HG03378 (cell line): ENCODE data around the gene CACNA1S.

Experiments
- ATAC-seq: cut with Tn5 transposase; IDR thresholded peaks from one replicate; pipeline ENCODE4 v1.9.1; 2021; ENCODE audit warnings: mild to moderate bottlenecking, moderate library complexity; ENCODE audit not compliant: unreplicated experiment

CACNA1S gene

DNA sequence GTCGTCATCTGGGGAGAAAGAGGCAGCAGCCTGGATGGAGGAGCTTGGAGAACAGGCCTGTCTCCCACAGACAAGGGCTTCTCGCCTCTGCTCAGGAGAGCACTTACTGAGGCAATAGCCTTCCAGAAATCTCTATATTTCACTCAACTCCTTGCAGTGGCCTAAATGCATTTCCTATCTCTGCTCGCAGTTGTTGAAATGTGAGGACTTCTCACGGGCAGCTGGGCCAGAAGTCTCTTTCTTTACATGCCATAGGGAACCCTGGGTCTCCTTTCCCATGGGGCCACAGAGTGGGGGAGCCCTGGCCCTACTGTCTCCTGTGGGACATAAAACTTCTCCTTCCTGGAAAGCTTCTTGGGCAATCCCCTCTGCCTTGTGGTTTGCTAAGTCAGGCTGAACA, 45.2 kb downstream of the CACNA1S start:
- no peak for ATAC-seq

DNA sequence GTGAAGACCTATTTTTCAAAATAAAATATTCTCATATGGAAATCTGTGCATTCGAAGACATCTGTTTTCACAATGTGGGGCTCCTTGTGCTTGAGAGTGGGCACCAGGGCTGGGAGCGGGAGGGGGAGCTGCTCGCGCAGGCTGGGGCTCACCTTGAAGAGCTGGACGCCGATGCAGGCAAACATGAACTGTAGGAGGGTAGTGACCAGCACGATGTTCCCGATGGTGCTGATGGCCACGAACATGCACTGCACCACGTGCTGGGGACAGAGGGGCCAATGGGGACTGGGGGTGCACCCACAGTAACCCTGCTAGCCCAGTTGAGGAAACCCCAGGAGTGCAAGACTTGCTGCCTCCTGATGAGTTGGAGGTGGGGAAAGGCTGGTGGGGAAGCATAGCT, 46.5 kb downstream of the CACNA1S start:
- ATAC-seq: no peak

DNA sequence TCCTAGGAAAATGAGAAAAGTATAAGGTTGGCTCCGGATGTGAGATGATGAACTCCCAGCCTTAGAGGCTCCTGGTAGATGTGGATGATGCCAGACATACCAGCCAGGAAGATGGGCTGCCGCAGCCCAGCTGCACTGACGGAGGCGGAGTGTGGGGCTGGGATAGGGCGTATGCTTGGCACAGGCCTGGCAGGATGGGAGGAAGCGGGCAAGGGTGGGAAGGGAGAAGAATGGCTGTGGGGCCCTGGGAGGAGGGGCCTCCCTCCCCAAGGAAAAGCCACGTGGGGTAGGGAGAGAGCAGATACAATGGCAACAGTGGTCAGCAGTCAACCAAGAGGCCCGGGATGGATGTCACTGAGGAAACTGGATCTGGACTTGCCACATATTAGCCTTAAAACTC, 47.4 kb downstream of the CACNA1S start:
- ATAC-seq: no peak

DNA sequence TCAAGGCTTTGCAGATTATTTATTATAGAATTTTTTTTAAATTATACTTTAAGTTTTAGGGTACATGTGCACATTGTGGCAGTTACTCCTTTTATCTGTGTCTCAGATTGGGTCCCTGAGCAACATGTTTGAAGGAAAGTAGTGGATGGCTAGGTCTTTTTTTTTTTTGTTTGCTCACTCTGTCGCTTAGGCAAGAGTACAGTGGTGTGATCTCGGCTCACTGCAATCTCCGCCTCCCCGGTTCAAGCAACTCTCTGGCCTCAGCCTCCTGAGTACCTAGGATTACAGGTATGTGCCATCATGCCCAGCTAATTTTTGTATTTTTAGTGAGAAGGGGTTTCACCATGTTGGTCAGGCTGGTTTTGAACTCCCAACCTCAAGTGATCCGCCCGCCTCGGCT, 49.1 kb downstream of the CACNA1S start:
- no peak for ATAC-seq

DNA sequence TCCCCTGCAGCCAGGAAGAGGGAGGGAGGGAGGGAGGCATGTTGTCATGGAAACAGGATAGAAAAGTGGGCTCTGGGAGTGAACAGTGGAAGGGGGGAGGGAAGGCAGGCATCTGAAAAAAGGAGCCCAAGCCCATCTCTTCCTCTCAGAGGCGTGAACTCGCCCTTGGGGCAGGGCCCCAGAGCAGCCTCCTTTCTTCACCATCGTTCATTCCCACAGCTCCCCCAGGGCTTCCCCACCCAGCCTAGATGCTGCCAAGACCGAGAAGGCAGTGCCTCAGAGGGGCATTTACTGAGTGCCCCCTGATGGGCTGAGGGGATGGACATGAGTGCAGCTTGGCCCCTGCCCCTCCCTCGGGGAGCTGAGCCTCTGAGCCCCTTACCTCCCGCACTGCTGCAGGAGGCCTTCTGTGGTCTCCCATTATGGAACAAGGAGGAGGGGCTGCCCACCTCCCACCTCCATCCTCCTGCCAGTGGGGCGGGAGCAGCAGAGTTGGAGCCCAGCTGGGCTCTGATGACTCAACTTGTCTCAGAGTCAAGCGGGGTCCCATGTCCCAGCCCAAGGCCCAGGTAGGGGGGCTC, 49.6 kb downstream of the CACNA1S start:
- ATAC-seq: no peak

DNA sequence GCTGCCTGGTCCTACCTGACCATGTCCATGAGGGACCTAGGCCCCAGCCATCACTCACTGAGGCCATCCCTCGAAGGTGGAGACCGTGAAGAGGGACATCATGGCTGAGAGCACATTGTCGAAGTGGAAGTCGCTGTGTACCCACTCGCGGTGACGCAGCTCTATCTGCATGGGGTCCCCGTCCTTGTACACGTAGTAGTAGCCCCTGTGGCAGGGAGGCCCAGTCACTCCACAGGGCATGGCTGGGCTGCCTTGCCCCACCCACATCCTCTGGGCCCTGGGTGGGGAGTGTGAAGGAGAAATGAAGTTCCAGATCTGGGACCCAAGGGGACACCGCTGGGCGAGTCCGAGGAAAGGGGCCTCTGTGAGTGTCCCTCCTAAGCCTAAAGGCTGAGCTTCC, 50.3 kb downstream of the CACNA1S start:
- no peak for ATAC-seq

DNA sequence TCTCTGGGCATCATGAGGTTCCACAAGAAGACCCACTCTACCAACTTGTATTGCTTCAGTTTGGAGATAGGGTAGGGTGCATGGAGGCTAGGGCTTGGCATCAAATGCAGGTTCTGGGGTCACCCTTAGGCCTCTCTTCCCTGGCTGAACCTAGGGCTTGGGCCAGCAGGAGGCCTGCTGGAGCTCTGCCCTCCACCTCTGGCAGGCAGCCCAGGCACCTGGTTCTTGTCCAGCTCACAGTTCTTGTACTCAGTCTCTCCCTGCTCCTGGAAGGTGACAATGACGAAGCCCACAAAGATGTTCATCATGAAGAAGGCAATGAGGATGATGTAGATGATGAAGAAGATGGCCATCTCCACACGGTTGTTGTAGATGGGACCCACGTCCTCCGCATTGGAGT, 51.2 kb downstream of the CACNA1S start:
- ATAC-seq: no peak

DNA sequence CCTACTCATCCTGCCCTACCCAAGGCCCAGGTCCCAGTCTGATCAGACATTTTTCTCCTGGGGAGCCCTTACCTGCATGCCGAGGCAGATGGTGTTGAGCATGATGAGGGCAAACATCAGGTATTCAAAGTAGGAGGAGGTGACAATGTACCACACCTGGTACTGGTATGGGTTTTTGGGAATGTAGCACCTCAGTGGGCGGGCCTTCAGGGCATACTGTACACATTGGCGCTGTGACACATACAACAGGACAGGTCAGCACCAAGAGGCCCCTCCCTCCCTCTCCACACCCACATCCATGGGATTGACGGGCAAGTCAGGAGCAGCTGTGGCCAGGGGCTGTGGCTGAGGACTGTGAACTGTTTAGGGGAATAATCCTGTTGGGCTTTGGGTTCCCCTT, 51.6 kb downstream of the CACNA1S start:
- ATAC-seq: no peak

DNA sequence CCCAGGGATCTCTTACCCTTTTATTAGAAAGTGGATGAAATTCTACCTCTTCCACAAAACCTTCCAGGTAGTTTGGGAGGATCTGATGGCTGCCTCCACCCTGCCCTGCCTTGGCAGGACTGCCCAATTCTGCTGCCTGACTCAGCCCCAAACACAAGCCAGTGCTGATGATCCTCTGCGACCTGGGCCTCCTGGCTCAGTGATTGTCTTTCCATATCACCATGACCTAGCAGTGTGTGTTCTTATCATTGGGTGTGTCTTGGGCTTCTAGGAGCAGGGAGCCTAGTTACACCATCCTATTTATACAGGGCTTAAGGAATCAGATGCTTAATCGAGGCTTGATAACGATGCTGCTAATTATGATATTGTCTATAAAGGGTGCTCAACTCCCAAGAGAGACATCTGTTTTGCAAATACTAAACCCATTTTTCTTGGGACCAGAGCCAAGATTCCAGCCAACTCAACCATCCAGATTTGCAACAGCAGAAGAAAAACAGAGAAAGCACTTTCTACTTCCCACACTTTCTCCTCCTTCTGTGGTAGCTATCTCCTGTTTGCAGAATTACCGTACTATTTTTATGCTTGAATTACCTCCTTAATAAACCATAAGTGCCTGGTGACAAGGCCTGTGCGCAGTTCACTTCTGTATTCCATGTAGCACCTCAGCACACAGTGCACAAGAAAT, 52.2 kb downstream of the CACNA1S start:
- ATAC-seq: no peak

DNA sequence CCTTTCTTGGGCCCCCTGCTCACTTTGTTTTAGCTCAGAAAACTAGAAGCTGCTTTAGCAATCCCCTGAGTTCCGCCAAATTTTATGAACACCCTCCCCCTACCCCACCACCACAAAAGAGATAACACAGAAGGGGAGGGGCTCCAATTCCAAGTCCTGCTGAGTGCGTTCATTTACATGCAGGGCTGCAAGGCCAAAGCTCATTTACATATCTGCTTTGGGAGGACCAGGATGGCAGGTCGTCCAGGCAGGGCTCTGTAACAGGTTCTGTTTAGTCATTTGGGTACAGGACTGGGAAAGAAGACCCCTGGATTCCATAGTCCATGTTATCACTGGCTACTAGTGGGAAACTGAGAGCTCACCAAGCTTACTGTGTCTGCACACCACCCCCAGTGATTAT, 52.8 kb downstream of the CACNA1S start:
- no peak for ATAC-seq

DNA sequence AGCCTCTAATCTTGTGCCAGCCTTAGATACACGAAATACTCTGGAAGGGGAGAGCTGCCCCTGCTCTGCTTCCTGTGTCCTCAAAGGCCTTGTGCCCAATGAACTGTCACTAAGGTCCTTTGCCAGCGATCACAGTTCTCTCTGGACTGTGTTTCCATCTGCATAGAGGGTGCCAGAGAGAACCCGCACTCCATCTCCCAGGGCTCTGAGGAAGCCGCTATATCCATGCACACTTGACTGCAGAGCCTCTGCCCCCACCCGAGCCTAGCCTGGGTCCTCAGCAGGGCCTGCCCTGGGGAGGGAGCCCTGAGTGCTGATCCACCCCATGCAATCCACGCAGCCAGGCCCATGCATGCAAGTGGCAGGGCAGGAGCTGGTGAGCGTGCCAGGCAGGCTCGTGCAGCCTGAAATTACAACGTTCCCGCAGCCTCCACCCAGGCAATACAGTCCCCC, 58.1 kb downstream of the CACNA1S start:
- no peak for ATAC-seq

DNA sequence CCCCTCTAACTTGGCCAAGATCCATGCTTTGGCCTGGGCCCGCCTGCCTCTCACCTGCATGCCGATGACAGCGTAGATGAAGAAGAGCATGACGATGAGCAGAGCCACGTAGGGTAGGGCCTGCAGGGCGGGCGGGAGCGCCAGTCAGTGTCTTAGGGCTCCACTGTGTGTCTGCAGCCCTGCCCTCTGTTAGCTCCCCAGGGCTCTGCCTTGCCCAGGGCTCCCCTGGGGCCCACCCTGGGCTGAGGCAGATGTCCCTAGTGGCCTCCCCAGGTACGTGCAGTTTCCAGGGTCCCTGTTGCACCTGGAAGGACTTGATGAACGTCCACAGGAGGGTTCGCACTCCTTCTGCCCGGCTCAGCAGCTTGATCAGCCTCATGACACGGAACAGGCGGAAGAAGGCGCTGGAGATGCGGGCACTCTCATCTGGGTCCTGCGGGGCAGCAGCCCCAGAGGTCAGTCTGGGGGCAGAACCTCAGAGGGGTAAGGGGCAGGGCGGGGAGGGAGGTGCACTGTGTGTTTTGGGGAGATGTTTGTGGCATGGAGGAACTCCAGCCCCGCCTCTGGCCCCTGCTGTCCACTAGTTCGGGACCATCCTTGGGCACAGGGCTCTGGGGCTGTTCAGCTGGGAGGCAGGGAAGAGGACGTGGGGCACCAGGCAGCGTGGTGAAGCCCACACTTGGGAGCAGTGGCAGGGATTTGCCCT, 58.9 kb downstream of the CACNA1S start:
- ATAC-seq: no peak

DNA sequence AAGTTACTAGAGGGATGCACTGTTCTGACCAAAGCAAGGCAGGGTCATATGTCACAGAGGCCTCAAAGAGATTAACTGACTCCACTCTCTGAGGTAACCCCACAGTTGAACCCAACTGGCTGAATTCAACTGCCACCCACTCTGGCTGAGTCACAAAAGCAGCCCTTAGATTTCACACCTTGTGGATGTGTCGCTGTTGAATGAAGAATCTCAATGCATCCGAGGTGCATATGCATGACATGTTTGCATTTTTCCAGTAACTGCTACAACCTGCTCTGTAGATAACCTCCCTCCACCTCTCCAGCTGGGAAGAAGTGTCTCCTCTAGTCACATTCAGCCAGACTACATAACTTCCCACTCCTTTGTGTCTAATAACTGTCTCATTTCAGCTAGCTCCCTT, 60.8 kb downstream of the CACNA1S start:
- no peak for ATAC-seq

DNA sequence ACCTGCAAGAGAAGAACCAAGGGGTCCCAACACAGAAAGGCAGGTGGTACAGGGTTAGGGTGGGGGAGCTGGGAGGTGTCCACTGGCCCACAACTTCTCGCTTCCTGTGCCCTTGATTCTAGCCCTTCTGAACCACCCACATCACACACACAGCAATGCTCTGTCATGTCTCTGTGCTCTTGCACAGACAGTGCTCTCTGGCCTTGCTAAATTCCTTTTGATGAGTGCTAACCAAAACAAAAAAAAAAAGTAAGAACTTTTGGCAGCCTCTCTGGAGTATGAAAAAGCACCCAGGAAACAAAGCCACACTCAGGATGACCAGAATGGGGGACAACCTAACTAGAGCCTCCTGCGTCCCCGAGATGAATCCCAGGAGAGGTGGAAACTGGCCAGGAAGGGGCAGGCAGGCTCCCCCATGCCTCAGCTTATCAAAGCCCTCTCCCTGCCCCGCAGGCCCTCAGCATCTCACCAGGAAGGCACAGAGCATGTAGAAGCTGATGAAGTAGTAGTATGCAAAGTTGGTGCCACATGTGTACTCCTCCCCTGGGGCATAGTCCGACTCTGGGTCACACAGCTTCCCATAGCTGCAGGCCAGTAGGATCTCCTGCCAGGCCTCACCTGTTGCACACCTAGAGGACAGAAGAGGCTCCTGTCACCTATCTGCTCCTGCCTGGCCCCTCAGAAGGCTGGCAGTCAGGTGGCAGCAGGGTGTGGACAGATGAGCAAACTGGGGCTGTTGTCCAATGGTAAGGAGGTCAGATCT, 61.5 kb downstream of the CACNA1S start:
- ATAC-seq: no peak

DNA sequence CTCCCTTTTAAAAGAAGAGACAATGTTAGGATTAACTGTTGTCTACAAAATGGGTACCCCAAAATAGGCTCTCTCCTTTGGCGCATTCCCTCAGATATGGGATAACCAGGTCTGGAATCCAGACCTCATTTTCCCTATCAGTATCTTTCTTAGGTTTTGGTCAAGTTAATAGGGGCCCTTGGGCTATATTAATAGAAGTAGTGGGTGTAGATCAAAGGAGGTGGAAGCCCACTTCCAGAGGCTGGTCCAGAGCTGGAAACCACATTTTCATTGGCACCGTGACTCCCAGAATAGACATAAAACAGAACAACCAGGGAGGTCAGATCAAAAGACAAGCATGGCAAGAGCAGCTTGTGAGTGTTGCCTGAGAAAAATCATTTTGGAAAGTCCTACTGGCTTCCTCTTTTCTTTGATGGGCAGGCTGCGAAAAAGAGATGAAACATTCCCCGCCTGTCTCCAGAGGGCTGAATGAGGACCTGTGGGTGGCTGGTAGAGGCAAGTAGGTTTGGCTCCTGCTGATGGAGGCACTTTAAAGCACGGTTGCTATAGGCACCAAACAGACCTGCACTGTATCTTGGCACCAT, 62.9 kb downstream of the CACNA1S start:
- no peak for ATAC-seq

DNA sequence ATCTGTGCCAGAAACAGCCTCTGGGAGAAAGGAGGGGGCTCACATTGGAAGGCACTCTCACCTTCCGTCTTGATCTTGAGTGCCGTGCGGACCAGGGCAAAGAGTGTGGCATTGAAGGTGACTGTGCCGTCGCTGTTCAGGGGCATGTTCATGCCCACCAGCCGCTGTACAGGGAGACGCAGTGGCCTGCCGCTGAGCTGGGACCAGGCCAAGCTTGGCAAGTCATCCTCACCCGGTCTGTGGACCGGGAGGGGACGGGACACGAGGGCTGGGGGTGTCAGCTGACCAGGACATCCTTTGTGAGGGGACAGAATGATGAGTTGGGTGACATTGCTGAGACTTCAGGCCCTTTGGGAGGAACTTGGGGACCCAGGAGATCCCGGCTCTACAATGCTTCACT, 63.7 kb downstream of the CACNA1S start:
- ATAC-seq: no peak

DNA sequence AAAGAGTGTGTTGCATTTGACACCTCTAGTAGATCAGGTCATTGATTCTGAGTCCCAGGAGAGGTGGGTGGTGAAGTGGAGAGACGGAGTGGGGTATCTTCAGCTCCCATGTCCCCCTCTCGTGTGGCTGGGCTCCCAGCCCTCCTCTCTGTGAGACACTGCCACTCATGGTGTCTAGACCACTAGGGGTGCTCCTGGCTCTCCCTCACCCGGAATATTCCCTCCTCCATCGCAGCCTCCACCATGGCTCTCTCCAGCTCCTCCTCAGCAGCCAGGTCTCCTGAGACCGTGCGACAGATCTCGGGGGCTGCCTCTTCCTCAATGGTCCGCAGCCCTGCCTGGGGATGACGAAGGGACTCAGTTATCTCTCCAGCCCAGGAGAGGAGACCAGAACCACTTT, 68.1 kb downstream of the CACNA1S start:
- no peak for ATAC-seq

DNA sequence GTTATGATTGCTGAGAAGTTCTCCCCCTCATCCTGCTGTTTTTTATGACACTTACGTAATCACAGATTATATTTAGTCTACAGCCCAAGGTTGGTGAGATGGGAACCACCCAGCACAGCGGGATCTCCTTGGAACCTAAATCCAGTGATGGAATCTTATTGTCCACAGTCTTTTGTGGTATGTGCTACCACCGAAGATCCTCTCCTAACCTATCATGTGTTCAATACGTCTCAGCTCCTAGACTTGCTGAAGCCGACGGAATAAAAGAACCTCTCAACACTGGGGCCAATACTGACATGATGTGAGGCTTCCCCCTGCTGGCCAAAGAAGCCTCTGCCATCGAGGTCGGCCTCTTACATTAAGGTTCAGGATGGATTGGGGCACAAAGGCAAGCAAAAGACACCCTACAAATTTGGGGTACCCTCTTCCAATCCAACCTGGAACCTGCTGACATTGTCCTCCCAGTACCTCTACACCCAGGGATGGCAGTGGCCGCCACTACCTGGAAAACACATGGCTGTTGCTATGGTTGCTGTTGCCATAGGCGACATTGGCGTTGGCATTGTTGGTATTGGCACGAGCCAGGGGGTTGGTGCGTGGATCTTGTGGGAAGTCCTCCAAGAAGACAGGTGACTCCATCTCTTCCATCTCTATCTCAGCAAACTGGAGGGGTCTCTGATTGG, 69.3 kb downstream of the CACNA1S start:
- peak; percentile 75 for ATAC-seq

DNA sequence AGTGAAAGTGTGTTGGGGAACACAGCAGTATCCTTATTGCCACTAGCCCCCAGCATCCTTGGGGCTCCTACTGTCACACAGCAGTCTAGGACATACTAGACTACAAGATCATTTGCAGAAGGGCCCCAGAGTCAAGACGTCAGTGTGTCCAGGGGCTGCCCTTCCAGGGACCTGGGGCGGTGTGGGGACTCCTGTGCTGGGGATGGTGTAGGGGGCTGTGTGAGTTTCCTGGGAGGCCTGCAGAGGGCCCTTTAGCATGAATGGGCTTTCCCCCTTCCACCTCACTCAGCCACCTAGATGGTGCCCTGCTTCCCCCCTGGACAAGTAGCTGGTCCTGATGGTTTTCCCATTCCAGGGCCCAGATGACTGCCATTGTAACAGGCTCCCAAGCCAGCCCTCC, 71.2 kb downstream of the CACNA1S start:
- ATAC-seq: no peak

DNA sequence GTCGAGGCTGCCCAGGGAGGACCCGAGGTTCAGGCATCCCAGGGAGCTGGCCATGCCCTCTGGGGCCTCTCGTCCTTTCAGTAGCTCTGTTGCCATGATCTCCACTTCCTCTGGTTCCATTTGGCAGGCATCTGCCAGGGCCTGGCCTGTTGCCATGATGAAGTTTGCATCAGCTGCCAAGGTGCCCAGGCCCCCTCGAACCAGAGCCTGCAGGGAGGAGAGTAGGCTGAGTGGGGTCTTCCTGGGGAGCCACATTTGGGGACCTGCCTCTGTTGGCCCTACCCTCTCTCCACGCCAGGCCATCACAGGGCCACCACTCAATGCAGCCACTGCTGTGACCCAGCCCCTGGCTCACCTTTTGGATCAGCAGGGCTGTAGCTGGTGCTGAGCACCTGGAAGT, 72.3 kb downstream of the CACNA1S start:
- no peak for ATAC-seq

DNA sequence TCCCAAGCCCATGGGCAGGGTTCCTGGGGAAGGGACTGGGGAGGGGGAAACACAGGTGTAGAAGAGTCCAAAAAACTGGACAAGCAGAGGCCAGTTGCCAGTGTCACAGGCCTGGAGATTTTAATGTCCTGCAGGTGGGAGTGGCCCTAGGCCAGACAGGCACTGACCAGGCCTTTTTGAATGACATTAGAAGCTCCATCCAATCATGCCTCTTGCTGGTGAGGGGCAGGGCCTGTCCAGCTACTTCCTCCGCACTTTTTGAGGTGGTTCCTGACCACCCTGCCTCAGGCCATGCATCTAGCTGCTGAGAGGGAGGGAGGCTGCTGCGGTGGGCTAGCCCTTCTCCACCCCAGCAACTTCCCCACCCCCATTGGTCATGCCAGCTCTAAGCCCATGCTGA, 72.8 kb downstream of the CACNA1S start:
- no peak for ATAC-seq
